Activated naive CD4-positive, alpha-beta T cell treated with anti-CD3 and anti-CD28 coated beads for 36 hours (primary cell): ENCODE measurements around the gene PPARGC1A. TPM values are rescaled to one million over a fixed set of nuclear protein-coding genes. Genes with fewer than 3 reads are reported as not detected.

Experiments used
- CTCF ChIA-PET: fragments of 350-600 bp; sonication (Branson Sonifier 250); formaldehyde crosslinking; loops from one replicate; lab custom pipeline; 2021; ENCODE audit warnings: antibody characterized with exemption; lab: Charles Lee
- DNase-seq: peaks from one replicate; pipeline ENCODE4 v3.0.0-alpha.2; 2020
- H3K27ac Mint-ChIP-seq: one replicate; pipeline ENCODE4 v1.8.0; 2021; ENCODE audit warnings: mild to moderate bottlenecking, mixed read lengths
- H3K27me3 Mint-ChIP-seq: one replicate; pipeline ENCODE4 v1.8.0; 2021; ENCODE audit warnings: low read depth, mixed read lengths
- H3K36me3 Mint-ChIP-seq: one replicate; pipeline ENCODE4 v1.8.0; 2021; ENCODE audit warnings: low read depth, mixed read lengths
- H3K4me1 Mint-ChIP-seq: one replicate; pipeline ENCODE4 v1.8.0; 2021; ENCODE audit warnings: low read depth, mixed read lengths
- H3K4me3 Mint-ChIP-seq: one replicate; pipeline ENCODE4 v1.8.0; 2021; ENCODE audit warnings: mild to moderate bottlenecking, moderate library complexity, mixed read lengths
- H3K9me3 Mint-ChIP-seq: one replicate; pipeline ENCODE4 v1.8.0; 2021; ENCODE audit warnings: mixed read lengths
- intact Hi-C: fragments of 100-400 bp; cut with micrococcal nuclease; formaldehyde crosslinking; loops from one replicate; pipeline ENCODE4 v1.15.1; 2023
- total RNA-seq, 2 experiments: library from RNA; stranded (reverse); gene quantifications; one replicate each; pipeline ENCODE4 v1.2.3, GENCODE V29; 2021

Gene PPARGC1A
- total RNA-seq, 2 experiments from 2014 or later = not detected

DNA sequence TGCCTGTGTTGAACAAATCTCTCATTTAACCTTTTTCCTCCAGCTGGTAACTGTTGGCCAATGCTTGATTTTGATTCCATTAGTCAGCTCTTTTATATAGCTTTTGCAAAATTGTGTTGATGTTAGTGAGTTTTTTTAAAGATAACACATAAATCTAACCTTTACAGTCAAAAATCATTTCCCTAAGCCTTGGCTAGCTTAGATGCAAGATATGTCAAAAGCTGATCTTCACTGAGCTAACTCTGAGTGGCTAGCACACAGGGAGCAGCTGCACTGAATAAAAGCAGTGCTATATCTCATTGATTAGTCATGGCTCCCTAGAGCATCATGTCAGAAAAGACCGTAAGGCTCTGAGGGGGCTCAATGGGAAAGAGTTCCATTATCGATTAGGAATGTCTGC lies 78.7 kb downstream of the PPARGC1A start:
- DNase-seq = no peak
- intact Hi-C loops = no loop called here
- Mint-ChIP-seq H3K36me3 (no peaks in the 10 kb centered on the region), H3K27me3 (no peaks in the 10 kb centered on the region), H3K9me3 (peaks cover 3% of the 10 kb centered on the region), H3K4me3 (no peak overlapping the region), H3K4me1 (no peaks in the 10 kb centered on the region), H3K27ac (no peak overlapping the region)
- CTCF ChIA-PET = no interaction called here

DNA sequence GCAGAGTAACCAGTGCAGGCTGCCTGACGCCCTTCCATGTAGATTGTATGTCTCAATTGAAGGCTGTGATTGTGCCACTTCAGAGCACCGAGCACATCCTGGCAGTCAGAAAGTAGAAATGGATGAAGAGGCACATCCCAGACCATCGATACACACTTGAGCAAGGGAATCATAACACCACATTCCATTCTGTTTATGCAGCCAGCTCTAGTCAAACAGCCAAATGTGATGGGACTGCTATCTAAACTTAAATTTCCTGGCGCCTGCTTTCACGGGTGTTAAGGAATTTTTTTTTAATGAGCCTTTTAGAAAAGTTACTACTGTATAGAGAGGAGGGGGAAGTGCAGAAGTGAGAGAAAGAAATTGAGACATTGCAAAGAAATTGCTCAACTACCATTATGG lies 84.4 kb downstream of the PPARGC1A start:
- peaks cover 3% of the 10 kb centered on the region for H3K27me3 Mint-ChIP-seq
- no peaks in the 10 kb centered on the region for H3K4me1 Mint-ChIP-seq
- H3K9me3 Mint-ChIP-seq = no peaks in the 10 kb centered on the region
- DNase-seq = no peak
- H3K36me3 Mint-ChIP-seq = no peaks in the 10 kb centered on the region
- no peak overlapping the region for H3K4me3 Mint-ChIP-seq
- H3K27ac Mint-ChIP-seq = no peak overlapping the region
- intact Hi-C loops = no loop called here
- CTCF ChIA-PET = no interaction called here

DNA sequence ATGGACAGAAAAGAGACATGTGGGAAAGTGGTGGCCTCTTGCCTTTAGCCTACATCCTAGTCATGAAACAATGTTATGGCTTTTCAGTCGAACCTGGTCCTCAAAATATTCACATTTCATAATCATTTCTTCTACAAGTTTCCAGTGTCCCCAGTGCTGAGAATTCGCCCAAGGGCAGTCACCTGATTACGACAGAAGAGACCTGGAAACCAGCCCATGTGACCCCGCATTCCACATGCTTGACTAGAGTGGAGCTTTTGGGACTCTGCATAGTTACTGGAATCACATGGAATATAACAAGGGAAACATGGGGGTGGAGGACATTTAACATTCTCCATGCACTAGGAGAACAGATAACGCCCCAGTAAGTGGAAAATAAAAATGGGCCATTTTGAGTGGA lies 100.1 kb downstream of the PPARGC1A start:
- DNase-seq = no peak
- H3K36me3 Mint-ChIP-seq = no peaks in the 10 kb centered on the region
- no peaks in the 10 kb centered on the region for H3K4me1 Mint-ChIP-seq
- no peak overlapping the region for H3K4me3 Mint-ChIP-seq
- H3K27ac Mint-ChIP-seq = no peak overlapping the region
- H3K9me3 Mint-ChIP-seq = peaks cover 5% of the 10 kb centered on the region
- peaks cover 6% of the 10 kb centered on the region for H3K27me3 Mint-ChIP-seq
- intact Hi-C loops = no loop called here
- CTCF ChIA-PET = no interaction called here

DNA sequence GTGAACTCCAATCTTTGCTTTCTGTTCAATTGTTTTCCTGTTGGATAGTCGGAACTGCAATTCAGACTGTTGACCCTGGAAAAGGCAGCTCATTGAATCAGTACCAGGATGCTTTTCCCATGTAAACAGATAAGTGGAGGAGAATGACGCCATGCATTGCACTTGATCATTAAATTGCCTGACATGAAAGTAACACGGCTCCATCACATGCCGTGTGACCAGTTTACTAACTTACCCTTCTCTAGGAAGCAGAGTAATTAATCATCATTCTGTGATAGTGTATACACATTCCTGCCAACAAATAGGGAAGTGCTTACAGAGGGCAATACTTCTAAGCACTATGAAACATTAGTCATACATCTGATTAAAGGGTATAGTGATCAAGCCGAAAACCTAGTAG lies 101.4 kb downstream of the PPARGC1A start:
- H3K27ac Mint-ChIP-seq = no peak overlapping the region
- no peaks in the 10 kb centered on the region for H3K4me1 Mint-ChIP-seq
- CTCF ChIA-PET = no interaction called here
- H3K36me3 Mint-ChIP-seq = no peaks in the 10 kb centered on the region
- no peak overlapping the region for H3K4me3 Mint-ChIP-seq
- H3K9me3 Mint-ChIP-seq = peaks cover 5% of the 10 kb centered on the region
- DNase-seq = no peak
- H3K27me3 Mint-ChIP-seq = peaks cover 6% of the 10 kb centered on the region
- intact Hi-C loops = no loop called here

DNA sequence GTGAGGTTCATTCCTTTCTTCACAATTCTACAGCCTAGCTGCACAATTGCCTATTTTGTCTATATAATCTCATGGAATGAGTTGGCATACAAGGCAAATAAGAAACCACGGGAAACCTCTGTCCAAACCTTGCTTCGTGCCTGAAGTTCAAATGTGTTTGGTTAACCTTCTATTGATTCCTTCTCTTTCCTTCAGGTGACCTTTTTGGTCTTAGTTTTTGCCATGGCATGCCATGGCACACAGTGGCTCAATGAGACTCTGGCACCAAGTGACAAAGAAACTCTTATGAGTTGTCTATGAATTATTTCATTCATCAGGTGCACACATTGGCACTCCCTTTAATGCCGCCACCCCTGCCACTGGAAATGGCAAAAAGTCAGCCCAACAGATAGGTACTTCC lies 101.8 kb downstream of the PPARGC1A start:
- intact Hi-C loops = no loop called here
- Mint-ChIP-seq H3K27ac (no peak overlapping the region), H3K27me3 (peaks cover 6% of the 10 kb centered on the region), H3K4me1 (no peaks in the 10 kb centered on the region), H3K4me3 (no peak overlapping the region), H3K36me3 (no peaks in the 10 kb centered on the region), H3K9me3 (peaks cover 7% of the 10 kb centered on the region)
- CTCF ChIA-PET = no interaction called here
- no peak for DNase-seq

DNA sequence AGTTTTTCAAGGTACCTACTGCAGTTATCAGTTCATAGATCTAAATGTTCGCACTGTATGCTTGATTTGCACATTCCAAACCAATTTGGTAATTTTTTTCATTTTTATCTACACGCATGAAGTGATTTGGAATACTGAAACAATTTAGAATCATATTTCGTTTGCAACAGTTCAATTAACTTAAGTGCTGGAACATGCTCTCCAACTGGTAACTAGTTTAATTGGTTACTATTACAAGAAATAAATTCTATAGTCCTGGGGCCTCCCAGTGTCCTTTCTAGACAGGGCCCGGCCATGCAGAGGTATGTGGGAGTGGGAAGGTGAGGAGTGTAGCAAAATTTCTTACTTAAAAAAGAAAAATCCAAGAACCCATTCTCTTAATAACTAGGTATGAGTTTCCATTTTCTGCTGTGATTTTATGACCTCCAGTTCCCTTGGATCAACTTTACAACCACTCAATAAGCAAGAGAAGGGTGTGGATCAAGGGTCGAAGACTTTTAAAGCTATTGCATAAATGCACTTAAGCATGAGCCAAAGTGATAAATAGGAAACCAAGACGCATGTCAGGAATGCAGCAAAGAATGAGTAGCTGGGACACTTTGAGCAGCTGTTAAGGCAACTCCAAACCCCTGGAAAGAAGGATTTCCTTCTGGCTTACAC lies 106.9 kb downstream of the PPARGC1A start:
- intact Hi-C loops = no loop called here
- H3K36me3 Mint-ChIP-seq = no peaks in the 10 kb centered on the region
- H3K27me3 Mint-ChIP-seq = no peaks in the 10 kb centered on the region
- no peak for DNase-seq
- H3K27ac Mint-ChIP-seq = no peak overlapping the region
- H3K4me1 Mint-ChIP-seq = no peaks in the 10 kb centered on the region
- peaks cover 7% of the 10 kb centered on the region for H3K9me3 Mint-ChIP-seq
- CTCF ChIA-PET = no interaction called here
- H3K4me3 Mint-ChIP-seq = no peak overlapping the region

DNA sequence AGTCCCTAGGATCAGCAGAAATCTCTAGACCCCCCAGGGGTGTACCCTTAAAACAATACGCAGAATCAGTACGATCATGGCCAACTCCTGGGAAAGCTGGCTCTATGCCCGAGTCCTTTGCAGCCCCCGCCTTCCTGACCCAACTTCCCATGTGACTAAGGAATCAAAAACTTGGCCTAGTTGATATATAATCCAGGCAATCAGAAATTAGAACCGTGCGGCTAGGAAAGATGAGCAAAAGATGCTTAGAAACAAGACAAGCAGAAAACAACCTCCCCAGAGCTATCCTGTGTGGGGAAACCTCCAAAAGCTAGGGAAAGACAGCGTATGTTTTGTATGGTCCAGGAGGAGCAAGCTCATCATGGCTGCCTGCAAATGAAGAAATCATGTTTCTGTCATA lies 110.0 kb downstream of the PPARGC1A start:
- Mint-ChIP-seq H3K4me3 (no peak overlapping the region), H3K27ac (no peak overlapping the region), H3K9me3 (peaks cover 2% of the 10 kb centered on the region), H3K36me3 (no peaks in the 10 kb centered on the region), H3K27me3 (peaks cover 8% of the 10 kb centered on the region), H3K4me1 (no peaks in the 10 kb centered on the region)
- intact Hi-C loops = no loop called here
- CTCF ChIA-PET = interaction anchor here (0.6 to 0.7 kb wide), 2 partner anchors 11 to 49 kb away, joined by 3 read pairs; no protein-coding TSS in a partner anchor
- DNase-seq = no peak

DNA sequence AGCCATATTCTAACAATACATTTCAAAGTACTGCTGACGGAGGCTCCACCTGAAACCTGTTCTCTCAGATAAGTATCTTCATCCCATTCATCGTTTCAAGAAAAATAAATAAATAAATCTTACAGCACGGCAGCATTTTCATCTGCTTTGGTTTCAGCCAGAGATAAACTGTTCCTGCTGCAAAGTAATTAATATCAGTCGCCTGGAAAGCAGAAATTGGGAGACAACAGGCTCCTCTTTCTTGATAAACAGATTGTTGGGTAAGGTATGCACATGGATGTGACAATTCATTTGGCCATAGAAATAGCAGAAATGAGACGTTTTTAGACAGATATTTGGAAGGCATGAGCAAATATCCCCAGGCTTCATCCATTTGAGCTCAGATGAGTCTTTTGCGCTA lies 110.4 kb downstream of the PPARGC1A start:
- H3K9me3 Mint-ChIP-seq = peaks cover 2% of the 10 kb centered on the region
- CTCF ChIA-PET = interaction anchor here (1.0 kb wide), 1 partner anchor 60 kb away, joined by 3 read pairs; no protein-coding TSS in a partner anchor

DNA sequence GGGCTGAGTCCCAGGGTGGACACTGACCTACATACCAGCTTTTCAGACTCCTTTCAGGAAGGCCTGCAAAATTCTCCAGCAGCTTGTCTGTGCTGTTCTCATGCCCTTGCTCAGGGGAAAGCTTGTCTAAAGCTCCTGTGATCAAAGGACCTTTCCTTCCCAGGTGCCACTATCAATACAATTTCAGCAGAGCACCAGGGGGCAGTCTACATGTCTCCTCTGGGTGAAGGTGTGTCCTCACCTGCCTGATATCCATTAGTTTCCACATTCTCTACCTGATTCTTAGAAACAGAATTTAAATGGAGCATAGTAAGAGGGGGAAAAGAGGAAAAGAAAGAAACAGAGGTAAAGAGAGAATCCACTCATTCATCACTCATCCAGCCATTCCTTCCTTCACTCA lies 114.2 kb downstream of the PPARGC1A start:
- CTCF ChIA-PET = interaction anchor here (0.6 kb wide), 1 partner anchor 21 kb away, joined by 3 read pairs; no protein-coding TSS in a partner anchor
- Mint-ChIP-seq H3K9me3 (no peaks in the 10 kb centered on the region), H3K27ac (no peak overlapping the region), H3K4me1 (no peaks in the 10 kb centered on the region), H3K36me3 (no peaks in the 10 kb centered on the region), H3K4me3 (no peak overlapping the region), H3K27me3 (peaks cover 11% of the 10 kb centered on the region)
- intact Hi-C loops = no loop called here
- peak; percentile 4 for DNase-seq

More for the DNA sequence above, 110.4 kb downstream of the PPARGC1A start:
- Mint-ChIP-seq H3K27ac (no peak overlapping the region), H3K4me3 (no peak overlapping the region), H3K4me1 (no peaks in the 10 kb centered on the region), H3K27me3 (peaks cover 8% of the 10 kb centered on the region), H3K36me3 (no peaks in the 10 kb centered on the region)
- DNase-seq = no peak
- intact Hi-C loops = no loop called here

DNA sequence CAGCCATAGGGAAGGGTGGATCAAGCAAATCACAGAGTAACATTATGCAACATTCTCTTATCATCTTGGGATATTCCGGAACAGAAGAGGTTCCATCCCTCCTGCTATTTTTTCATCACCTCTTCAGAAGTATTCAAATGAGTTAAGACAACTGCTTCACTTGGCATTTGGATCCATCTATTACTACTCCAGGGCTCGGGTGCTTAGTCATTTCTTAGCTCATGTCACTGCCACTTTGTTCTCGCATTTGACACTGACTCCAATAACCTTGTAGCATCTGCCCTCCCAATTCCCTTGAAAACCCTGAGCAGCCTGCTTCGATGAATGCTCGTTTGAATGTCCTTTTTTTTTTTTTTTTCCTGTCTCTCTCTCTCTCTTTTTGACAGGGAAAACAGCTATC lies 114.9 kb downstream of the PPARGC1A start:
- Mint-ChIP-seq H3K27me3 (peaks cover 11% of the 10 kb centered on the region), H3K27ac (no peak overlapping the region), H3K4me3 (no peak overlapping the region), H3K9me3 (no peaks in the 10 kb centered on the region), H3K4me1 (no peaks in the 10 kb centered on the region), H3K36me3 (no peaks in the 10 kb centered on the region)
- DNase-seq = no peak
- intact Hi-C loops = no loop called here
- CTCF ChIA-PET = no interaction called here

DNA sequence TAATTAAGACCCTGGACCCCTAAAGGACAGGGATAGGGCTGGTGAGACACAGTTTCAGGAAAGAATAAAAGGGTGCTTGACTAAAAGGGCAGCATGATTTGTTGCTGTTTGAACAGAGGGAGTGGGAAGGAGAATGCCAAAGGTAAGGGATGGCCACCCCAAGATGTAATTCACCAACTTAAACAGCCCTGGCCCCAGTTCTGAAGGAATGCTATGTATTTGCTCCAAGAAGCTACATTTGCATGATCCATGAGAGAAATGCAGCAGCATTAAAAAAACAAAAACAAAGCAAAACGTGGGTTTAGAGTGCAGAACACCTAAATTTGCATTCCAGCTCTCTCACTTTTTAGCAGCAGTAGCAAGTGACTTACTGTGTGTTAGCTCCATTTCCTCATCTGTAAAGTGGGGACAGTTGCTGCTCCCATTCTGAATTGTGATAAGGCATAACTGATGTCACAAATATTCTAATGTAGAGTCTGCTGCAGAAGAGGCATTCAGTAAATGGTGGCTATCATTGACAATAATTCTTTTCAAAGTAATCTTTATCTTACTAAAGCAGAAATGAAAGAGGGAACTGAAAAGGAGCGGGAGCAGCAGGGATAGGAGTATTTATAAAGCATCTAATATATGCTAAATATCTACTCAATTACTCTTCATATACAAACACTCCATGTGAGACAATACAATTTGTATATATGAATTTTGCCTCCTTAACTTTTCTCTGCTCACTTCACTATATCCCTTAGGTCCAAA lies 115.8 kb downstream of the PPARGC1A start:
- Mint-ChIP-seq H3K4me3 (no peak overlapping the region), H3K27ac (no peak overlapping the region), H3K4me1 (no peaks in the 10 kb centered on the region), H3K9me3 (no peaks in the 10 kb centered on the region), H3K27me3 (peaks cover 11% of the 10 kb centered on the region), H3K36me3 (no peaks in the 10 kb centered on the region)
- no peak for DNase-seq
- intact Hi-C loops = no loop called here
- CTCF ChIA-PET = no interaction called here

DNA sequence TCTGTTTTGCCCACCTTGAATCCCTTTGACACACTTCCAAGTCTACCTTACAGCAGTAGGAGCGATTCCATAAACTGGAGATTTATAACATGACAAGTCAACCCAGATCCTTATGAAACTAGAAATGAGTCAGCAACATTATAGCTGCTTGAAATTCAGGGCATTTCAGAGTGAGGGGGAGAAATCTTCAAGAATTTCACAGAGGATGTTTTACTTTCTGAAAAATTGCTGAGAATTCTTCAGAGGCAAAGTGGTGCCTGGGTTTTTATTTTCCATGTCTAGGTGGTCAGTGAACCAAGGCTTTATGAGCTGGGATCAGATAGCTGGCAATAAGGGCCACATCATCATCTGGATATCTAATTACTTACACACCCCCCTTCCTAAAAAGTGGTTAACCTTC lies 119.8 kb downstream of the PPARGC1A start:
- H3K27me3 Mint-ChIP-seq = peaks cover 4% of the 10 kb centered on the region
- no peaks in the 10 kb centered on the region for H3K36me3 Mint-ChIP-seq
- no peak overlapping the region for H3K27ac Mint-ChIP-seq
- no peaks in the 10 kb centered on the region for H3K4me1 Mint-ChIP-seq
- H3K4me3 Mint-ChIP-seq = no peak overlapping the region
- intact Hi-C loops = no loop called here
- no peak for DNase-seq
- no peaks in the 10 kb centered on the region for H3K9me3 Mint-ChIP-seq
- CTCF ChIA-PET = no interaction called here

DNA sequence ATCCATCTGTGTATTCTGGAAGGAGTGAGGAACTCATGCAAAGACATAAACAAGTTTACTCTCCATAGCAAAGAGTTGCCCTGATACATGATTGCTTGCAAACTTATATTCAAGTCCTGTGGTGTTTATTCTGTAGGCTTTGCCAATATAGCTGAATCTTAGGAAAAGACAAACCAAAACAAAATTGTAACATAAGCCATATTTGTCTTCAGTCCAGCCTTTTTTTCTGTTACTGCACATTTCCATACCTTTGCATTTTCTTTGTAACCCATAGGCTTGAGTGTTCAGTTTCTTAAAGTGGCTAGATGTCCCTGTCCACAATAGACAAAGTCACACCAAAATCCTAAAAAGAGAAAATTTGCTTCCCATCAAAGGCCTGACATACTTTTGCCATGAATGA lies 120.4 kb downstream of the PPARGC1A start:
- intact Hi-C loops = no loop called here
- H3K27me3 Mint-ChIP-seq = peaks cover 3% of the 10 kb centered on the region
- no peaks in the 10 kb centered on the region for H3K4me1 Mint-ChIP-seq
- H3K27ac Mint-ChIP-seq = no peak overlapping the region
- no peak overlapping the region for H3K4me3 Mint-ChIP-seq
- CTCF ChIA-PET = no interaction called here
- DNase-seq = no peak
- H3K9me3 Mint-ChIP-seq = no peaks in the 10 kb centered on the region
- no peaks in the 10 kb centered on the region for H3K36me3 Mint-ChIP-seq
